ENCODE results near the gene CCL22.
"Not testable (repeated sequence)": the region's sequence is repeated elsewhere in the genome, so short reads cannot be mapped to it uniquely, and the experiment has no call there.

Gene CCL22

DNA sequence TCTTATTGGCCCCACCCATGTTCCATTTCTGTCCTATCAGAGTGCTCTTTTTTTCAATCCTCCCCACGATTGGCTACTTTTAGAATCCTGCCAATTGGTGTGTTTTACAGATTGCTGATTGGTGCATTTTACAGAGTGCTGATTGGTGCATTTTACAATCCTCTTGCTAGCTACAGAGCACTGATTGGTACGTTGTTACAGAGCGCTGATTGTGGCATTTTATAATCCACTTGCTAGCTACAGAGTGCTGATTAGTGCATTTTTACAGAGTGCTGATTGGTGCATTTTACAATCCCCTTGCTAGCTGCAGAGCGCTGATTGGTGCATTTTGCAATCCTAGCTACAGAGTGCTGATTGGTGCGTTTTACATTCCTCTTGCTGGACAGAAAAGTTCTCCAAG, 36.4 kb downstream of the CCL22 start:
- no peak for DNase-seq

DNA sequence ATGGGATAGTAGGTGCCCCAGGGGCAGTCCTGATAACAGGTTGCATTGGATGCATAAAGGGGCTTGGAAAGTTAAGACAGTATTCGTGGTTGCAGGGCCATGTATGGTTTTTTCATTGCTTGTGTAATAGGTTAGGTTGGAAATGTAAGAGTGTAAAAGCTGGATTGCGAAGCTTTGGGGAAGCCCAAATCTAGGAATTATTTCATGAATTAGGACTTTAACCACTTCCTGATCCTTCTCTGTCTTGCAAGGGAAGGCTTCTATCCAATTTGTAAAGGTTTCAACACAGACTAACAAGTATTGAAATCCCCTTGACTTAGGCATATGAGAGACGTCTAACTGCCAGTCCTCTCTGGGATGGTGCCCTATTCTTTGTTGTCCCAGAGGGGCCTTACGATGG, 38.2 kb downstream of the CCL22 start:
- DNase-seq = no peak

DNA sequence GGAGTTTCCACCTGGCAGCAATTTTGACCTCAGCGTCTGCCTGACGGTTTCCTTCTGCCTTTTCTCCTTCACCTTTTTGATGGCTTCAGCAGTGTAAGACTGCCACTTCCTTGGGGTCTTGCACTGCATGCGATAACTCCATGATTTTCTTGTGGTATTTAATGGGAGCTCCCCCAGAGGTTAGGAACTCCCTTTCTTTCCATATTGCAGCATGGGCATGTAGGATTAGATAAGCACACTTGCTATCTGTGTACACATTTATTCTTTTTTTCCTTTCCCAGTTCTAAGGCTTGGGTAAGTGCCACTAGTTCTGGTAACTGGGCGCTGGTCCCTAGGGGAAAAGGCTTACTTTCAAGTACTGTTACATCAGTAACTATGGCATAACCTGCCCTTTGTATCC, 38.9 kb downstream of the CCL22 start:
- not testable (repeated sequence) for DNase-seq

DNA sequence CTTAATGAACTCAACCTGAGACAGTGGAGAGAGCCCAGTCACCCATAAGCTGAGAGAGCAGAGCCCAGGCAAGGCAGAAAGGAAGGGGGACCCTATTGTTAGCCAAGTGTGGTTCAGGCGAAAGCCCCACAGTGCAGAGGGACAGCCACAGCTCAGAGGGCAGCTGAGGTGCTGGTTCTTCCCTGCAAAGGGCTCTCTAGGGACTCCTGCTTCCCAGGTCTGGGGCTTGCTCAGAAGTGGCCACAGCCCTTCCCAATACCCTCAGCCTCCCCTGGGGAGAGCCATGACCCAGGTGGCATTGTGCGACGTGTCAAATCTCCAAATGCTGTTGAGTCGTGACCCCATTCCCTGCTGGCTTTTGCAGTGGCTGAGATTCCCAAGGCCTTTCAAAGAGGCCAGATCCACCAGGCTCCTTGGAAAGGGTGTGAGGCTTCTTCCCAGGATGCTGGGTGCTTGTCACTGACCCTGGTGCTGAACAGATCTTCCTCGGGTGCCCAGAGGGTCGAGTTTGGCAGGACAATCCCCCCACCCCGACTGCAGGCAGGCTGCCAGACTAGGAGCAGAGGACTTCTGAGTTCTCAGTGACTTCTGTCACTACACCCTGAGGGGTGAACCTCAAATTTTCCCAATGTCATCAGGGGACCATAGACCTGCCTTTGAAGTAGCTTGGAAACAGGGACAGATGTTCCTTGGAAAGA, 43.5 kb downstream of the CCL22 start:
- no peak for DNase-seq

DNA sequence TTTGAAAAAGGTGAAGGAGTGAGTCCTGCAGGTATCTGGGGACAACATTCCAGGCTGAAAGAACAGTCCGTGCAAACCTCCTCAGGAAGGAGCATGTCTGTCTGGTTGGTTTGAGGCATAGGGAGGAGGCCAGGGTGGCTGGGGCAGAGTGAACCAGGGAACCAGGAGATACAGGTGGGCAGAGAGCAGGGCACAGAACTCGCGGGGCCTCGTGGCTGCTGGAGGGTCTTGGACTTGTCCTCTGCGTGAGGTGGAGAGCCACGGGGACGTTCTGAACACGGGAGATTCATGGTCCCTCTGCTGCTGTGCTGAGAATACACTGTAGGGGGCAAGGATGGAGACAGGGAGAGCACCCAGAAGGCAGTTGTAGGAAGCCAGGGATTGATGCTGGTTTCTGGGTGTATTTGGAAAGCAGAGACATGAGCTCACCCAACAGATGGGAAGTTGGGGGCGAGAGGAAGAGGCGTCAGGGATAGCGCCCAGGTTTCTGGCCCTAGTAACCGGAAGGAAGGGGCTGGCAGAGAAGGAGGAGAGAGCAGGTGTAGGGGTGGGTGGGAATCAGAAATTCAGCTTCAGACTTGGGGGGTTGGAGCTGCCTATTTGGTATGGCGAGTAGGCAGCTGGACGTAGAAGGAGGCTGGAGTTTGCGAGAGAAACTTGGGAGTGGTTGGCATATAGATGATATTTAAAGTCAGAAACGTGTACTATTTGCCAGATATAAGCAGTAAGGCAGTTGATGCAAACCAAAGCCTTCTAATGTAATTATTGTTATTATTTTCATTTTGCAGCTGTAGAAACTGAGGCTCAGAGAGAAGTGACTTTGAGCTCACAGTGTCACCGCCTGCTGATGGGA, 45.6 kb downstream of the CCL22 start, which contains the start of gene CCL17:
Gene CCL17 (plus strand): TSS at position 803 of the 853 bp plus-strand sequence. CDS start 9,166 bp downstream, outside the sequence.
- DNase-seq = no peak

DNA sequence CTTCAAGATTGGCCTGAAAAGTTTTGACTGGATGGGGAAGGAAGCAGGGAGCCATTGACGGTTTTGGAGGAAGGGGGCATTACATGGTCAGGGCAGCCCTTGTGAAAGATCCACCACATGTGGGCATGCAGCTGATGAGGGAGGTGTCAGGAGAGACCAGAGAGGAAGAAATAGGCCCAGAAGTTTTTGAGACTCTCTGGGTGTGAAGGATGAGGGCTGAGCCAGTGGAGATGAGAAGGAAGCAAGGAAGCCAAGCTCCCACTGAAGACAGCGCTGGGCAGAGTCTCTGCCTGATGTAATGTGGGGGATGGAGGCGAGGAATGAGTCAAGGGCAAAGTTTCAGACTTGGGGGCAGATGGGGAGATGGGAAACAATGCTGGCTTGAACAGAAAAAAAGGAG, 46.5 kb downstream of the CCL22 start:
- no peak for DNase-seq

DNA sequence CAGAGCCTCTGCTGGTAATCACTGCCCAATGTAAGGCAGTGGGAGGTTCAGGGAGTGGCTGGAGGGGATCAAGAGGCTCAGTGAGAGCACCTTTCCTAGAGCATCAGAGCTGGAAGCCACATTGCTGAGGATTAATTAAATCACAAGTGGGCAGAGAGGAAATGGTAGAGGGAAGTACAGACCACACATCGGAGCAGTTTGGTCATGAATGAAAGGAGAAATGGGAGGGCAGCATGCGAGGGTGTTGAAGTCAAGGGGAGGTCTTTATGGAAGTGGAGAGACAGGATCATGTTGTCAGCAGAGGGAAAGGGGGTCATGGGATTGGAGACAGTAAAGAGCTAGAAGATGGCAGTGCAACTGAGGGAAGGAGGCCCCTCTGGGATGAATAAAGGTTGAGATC, 48.3 kb downstream of the CCL22 start:
- DNase-seq = no peak

DNA sequence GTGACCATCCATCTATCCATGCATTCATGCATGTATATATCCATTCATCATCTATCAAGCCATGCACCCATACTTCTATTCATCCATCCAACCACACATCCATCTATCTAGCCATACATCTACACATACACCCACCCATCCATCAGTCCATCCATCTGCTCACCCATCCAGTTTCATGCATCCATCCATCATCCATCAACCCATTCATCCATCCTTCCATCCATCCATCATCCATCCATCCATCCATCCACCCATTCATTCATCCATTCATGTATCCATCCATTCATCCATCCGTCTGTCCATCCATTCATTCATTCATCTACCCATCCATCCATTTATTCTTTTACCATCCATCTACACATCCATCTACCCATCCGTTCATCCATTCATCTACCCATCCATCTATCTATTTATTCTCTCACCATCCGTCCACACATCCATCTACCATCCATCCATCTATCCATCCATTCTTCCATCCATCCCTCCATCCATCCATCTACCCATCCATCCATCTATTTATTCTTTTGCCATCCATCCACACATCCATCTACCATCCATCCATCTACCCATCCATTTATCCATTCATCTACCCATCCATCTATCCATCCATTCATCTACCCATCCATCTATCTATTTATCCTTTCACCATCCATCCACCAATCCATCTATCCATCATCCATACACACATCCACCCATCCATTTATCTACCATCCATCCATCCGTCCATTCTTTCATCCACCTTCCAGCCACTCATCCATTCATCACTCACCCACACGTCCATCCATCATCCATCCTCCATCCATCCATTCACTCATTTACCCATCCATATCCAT, 49.2 kb downstream of the CCL22 start:
- DNase-seq = no peak

DNA sequence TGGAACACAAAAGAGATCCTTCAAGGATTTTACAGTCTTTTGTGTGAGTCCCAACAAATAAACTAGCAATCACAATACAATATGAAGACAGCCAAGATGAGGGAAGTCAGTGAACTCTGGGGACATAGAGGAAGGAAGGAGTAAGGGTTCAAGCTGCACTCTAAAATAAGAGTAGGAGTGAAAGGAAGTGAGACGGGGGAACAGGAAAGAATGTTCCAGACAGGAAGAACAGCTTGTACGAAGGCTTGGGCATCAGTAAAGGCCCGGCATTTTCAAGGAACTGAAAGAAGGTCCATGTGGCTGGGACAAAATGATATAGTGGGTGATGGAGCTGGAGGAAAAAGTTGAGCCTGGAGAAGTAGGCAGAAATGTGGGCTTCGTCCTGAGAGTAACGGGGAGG, 50.5 kb downstream of the CCL22 start:
- DNase-seq = no peak

DNA sequence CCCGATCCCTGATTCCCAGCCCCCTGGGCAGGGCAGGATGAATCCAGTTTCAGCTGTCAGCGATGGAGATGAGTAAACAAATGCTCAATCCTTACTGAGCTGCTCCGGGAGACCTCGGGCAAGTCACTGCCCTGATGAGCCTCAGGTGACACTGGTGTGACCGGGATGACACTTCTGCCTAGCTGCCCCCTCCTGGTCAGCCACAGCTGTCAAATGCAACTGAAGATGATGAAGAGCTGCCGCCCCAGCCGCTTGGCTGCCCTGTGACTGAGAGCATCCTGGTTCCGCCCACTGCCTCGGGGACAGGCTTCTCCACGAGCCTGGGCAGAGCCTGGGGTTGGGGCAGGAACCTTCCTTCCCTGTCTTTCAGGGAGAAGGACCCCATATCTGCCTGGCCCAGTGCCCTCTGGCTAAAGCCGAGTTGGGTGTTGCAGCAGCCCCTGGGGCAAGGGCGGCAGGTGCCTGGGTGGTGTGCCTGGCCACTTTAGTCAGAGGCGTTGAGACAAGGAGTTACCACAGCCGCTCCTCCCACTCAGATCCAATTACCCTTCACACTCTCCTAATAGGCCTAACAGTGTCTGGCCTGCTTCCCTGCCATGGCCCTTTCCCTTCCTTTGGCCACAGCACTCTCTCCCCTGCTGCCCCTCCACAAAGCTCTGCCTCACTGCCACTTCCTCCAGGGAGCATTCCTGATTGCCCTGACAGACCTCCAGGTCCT, 51.4 kb downstream of the CCL22 start:
- no peak for DNase-seq

DNA sequence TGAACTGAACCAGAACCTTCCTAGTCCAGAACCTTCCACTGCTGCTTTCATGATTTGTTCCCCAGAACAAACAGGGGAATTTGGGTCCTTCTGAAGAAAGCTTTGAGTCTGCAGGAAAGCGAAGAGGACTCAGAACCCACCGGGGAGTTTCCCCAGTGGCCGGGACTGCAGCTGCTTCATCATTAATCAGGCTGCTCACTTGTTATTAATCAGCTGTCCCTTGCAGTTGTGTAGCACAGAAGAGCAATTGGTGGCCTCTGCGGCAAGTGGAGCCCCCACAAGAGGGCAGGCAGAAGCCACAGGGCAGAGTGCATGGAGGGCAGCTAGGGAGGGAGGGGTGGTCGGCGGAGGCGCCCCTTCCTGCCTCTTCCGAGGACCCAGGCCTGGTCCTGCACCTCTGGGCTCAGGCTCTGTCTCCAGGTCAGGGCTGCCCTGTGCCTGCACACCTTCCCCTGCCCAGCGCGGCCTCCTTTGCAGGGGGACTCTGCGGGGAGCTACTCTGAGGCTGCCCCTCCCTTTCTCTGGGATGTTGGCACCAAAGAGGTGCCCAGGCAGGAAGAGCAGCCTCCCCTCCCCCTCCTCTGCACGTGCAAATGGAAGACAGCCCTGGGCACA, 52.9 kb downstream of the CCL22 start:
- DNase-seq = no peak

DNA sequence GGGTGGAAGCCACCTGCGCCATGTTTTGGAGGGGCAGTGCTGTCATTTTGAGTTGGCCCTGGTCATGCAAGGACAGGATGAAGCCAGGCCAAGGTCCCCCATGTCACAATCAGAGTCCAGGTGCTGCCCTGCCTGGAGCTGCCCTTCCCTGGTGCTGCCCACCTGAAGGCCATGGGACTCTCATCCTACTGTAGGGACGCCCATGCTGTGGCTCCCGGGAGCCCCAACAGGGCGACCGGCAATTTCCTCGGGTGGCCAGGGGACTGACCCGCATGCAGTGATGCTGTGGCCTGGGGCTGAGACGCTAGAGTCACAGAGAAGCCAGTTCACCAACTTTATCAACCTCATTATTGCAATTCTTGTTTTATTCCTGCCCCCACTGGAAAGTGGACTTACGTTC, 54.0 kb downstream of the CCL22 start:
- DNase-seq = no peak

DNA sequence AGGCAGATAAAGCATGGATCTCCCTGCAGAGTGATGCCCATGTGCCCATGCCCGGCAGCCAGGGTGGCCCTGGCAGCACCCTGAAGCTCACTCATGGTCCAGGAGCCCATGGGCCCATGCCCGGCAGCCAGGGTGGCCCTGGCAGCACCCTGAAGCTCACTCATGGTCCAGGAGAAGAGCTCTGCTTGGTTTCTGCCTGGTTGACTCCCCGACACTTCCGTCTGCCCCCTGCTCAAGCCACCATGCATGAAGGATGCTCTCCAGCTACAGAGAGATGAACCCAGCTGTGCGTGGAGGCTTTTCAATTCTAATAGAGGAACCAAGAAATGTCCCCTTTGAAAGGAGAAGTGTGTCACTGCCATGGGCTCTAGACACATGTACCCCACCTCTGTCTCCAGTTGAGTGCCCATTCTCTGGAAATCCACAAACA, 54.7 kb downstream of the CCL22 start:
- no peak for DNase-seq

DNA sequence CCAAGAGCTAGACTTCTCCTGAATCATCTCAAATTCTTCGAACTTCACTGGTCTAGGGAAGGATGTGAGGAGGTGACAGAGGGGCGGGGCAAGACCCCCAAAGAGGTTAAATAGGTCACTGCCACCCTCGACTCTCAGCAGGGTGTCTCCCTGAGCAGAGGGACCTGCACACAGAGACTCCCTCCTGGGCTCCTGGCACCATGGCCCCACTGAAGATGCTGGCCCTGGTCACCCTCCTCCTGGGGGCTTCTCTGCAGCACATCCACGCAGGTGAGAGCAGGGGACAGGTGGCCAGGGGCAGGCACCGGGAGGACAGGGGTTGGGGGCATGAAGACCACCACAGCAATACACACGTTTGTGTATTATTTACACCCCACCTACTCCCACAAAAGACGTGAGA, 55.1 kb downstream of the CCL22 start:
- DNase-seq = no peak

All from fibroblast of skin of scalp (primary cell).